HG03025 (cell line): ENCODE results near the gene NAPSA.
"Not testable (repeated sequence)": the region's sequence is repeated elsewhere in the genome, so short reads cannot be mapped to it uniquely, and the experiment has no call there.

Experiments used
- ATAC-seq: cut with Tn5 transposase; IDR thresholded peaks from one replicate; pipeline ENCODE4 v1.9.1; 2021; ENCODE audit warnings: mild to moderate bottlenecking, moderate library complexity; ENCODE audit not compliant: unreplicated experiment, low FRiP score

NAPSA gene

DNA sequence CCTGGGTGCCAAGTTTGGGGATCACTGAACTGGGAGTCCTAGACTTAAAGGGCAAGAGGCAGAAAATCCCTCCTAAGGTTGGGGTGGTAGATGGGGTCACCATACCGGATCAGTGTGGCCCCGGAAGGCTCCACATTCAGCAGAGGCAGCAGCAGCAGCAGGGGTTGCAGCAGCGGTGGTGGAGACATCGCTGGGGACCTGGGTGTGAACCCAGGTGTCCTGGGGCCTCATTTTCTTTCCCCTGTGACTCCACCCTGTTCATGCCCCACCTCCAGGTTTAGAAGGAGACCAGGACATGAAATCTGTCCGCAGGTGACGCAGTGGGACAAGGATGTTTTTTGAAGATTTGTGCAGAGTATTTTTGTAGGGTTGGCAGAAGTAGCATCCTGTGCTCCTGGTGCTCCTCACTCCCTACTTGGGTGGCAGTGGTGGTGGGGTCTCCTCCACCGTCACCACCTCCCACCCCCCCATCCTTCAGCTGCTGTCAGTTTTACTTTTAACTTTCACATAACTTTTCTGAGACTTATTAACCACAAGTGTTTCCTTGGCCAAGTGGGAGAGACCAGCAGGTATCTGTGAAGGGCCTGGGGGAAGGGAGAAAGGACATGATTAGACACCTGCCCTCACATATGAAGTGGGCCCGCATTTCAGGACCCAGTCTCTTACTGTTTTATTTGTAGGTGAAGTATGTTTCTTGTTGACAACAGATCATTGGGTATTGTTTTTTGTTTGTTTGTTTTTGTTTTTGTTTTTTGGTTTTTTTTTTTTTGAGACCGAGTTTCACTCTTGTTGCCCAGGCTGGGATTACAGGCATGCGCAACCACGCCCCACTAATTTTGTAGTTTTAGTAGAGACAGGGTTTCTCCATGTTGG lies at the start of gene NAPSA:
TSS of gene NAPSA (minus strand) at position 206 of the 873 bp plus-strand sequence. CDS start at position 188, 18 bp downstream.
- no peak for ATAC-seq

DNA sequence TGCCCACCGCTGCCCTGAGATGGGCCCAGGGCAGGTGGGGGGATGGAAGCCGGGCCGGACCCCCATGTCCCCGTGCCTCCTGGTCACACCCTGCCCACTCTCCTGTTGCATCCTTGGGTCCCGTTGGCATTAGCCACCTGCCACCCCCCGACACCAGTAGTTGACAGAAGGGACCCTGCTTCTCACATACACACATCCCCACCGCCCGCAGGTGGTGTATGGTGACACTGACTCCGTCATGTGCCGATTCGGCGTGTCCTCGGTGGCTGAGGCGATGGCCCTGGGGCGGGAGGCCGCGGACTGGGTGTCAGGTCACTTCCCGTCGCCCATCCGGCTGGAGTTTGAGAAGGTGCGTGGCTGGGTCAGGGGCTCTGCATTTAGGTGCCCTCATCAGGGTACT lies 48.1 kb upstream of the NAPSA start:
- ATAC-seq: no peak

DNA sequence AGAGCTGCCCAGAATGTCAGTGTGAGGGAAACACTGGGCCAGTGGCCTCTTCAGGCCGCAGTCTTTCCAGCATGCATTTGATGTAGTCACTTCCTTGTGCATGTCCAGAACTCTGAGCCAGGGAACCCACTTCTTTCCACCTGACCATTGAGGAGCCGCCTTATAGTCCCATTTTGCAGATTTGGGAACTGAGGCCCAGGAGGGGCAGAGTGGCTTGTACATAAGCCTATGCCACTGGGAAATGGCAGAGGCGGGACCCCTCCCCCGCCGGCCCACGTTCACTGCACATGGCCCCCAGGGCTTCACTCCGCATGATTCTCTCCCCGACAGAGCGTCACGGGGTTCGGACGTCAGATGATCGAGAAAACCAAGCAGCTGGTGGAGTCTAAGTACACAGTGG lies 47.7 kb upstream of the NAPSA start:
- ATAC-seq: no peak

DNA sequence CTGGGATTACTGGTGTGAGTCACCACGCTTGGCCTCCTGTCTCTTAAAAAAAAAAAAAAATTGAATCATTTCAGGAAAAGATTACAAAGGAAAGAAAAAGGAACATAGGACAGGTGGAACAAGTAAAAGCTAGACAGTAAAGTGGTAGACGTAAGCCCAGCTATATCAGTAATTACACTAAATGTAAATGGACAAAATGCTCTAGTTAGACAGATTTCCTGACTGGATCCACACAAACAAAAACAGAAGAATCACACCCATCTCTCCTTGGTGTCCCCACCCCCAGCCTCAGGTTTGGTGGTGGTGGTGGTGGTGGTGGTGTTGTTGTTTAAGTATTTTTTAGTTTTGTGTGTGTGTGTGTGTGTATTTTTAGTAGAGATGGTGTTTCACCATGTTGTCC lies 47.0 kb upstream of the NAPSA start:
- ATAC-seq: no peak

DNA sequence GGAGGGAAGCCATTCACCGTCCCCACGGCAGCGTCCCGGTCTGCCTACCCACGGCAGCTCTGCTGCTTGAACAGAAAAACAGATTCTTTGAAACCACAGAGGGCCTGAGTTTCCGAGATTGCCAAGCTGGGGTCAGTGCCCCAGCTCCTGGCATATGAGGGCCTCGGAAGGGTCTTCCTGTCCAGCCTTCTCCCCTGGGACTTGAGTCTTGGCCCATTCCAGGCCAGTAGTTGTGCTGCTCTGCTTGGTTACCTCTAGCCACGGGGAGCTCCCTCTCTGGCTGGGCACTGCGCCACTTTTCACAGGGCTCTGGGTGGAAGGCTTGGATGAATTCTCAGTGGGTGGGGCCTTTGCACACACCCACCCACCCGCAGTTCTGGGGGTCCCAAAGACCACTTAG lies 44.7 kb upstream of the NAPSA start:
- ATAC-seq: no peak

DNA sequence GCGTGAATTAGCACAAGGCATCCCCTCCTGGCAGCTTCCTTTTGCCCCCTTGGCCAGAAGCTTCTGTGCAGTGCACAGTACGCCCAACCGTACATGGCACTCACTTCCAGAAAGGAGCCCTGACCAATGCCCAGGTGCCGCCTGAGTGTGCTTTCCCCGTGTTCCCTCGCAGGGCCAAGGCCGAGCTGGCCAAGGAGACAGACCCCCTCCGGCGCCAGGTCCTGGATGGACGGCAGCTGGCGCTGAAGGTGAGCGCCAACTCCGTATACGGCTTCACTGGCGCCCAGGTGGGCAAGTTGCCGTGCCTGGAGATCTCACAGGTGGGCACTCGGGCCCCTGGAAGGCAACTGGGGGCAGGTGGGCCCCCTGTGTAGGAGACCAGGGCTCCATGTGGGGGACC lies 43.9 kb upstream of the NAPSA start:
- no peak for ATAC-seq

DNA sequence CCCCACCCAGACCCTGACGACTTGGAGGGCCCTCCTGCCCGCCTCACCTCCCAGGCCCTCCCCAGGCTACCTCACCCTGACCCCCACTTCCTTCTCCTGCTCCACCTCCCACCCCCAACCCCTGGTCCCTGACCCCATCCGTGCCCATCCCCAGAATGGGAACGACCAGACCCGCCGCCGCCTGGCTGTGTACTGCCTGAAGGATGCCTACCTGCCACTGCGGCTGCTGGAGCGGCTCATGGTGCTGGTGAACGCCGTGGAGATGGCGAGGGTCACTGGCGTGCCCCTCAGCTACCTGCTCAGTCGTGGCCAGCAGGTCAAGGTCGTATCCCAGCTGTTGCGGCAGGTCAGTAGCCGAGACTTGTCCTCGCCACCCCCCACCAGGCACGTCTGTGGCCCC lies 41.4 kb upstream of the NAPSA start:
- ATAC-seq: no peak

DNA sequence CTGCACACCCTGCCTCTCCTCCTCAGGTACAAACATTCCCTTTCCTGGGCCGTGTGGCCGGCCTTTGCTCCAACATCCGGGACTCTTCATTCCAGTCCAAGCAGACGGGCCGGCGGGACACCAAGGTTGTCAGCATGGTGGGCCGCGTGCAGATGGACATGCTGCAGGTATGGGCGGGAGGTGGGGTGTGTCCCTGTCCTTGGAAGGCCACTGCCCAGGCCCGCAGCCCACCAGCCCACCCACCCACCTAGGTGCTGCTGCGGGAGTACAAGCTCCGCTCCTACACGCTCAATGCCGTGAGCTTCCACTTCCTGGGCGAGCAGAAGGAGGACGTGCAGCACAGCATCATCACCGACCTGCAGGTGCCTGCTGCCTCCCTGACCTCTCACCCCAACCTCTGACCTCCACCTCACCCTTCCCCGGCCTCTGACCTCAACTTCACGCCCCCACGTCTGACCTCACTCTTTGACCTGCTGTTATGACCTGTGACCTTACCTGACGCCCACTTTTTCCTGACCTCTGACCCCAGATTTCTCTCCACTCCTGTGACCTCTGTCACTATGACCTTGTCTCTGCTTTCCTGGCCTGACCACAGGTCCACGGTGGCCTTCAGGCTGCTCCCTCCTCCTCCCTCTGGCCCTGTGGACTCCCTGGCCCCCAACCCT lies 40.8 kb upstream of the NAPSA start:
- ATAC-seq: no peak

DNA sequence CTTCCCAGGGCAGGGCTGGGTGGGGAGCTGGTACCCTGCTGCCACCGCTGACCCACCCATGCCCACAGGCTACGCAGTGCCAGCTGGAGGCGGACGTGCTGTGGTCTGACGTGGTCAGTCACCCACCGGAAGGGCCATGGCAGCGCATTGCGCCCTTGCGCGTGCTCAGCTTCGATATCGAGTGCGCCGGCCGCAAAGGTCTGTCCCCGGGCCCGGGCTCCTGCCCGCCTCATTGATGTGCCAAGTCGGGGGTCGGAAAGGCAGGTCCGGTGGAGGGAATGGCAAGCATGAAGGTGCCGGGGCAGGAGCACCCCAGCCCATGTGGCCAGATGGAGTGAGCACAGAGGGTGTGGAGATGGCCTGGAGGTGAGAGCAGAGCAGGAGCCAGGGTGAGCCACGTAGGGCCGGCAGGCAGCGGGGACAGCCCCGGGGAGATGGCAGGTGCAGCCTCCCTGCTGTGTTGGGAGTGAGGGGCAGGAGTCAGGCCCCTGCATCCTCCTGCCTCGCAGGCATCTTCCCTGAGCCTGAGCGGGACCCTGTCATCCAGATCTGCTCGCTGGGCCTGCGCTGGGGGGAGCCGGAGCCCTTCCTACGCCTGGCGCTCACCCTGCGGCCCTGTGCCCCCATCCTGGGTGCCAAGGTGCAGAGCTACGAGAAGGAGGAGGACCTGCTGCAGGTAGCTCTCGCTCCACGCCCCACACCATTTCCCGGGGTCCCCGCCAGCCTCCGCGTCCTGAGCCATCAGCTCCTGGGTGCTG lies 37.3 kb upstream of the NAPSA start:
- ATAC-seq: no peak

DNA sequence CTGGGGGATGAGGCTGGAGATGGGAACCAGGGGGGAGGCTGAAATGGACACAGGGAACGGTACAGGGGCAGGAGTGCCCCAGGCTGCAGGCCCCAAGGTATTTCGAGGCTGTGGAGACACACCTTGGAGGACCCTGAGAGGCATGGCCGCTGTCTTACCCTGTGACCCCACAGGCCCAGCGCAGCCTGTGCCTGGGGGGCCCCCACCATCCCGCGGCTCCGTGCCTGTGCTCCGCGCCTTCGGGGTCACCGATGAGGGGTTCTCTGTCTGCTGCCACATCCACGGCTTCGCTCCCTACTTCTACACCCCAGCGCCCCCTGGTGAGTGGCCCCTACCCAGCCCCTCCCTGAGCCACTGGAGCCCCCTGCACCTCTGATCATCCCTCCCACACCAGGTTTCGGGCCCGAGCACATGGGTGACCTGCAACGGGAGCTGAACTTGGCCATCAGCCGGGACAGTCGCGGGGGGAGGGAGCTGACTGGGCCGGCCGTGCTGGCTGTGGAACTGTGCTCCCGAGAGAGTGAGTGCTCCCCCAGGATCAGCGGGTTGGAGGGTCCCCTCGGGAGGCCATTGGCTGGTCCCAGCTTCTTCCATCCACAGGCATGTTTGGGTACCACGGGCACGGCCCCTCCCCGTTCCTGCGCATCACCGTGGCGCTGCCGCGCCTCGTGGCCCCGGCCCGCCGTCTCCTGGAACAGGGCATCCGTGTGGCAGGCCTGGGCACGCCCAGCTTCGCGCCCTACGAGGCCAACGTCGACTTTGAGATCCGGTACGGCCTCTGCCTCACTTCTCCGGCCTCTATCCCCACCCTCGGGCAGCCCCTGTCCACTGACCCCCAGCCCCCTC lies 36.4 kb upstream of the NAPSA start:
- ATAC-seq: no peak

DNA sequence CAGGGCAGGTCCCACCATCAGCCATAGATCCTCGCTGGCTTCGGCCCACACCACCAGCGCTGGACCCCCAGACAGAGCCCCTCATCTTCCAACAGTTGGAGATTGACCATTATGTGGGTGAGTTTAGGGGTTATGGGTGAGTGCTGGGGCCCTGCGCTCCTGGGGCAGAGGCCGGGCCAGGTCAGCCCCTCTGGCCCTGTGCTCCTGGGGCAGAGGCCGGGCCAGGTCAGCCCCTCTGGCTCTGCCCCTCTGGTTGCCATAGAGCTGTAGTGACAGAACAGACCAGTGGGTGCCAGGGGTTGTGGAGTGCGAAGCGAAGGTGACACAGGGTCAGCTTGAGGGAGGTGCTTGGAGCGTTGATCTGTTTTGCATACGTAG lies 33.9 kb upstream of the NAPSA start:
- ATAC-seq: no peak

DNA sequence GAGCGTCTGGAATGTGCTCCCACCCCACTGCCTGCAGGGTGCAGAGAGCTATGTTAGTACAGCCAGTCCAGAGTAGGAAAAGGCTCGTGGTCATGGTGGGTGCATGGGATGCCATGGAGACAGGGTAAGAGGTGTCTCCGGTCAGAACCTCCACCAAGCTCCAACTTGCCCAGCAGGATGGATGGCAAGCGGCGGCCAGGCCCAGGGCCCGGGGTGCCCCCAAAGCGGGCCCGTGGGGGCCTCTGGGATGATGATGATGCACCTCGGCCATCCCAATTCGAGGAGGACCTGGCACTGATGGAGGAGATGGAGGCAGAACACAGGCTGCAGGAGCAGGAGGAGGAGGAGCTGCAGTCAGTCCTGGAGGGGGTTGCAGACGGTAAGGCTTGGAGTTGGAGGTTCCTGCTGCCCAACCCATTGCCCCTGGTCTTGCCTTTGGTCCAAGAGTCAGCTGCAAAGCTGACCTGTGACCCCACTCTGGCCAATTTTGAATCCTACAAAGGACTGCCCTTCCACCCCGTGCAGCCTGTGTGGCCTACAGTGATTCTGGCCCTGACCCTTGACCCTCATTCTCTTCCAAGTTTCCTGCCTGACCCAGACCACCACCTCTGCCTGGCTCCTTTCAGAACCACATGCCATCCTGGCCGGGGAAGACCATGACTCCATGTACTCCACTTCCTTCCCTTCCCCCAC lies 33.4 kb upstream of the NAPSA start:
- no peak for ATAC-seq

DNA sequence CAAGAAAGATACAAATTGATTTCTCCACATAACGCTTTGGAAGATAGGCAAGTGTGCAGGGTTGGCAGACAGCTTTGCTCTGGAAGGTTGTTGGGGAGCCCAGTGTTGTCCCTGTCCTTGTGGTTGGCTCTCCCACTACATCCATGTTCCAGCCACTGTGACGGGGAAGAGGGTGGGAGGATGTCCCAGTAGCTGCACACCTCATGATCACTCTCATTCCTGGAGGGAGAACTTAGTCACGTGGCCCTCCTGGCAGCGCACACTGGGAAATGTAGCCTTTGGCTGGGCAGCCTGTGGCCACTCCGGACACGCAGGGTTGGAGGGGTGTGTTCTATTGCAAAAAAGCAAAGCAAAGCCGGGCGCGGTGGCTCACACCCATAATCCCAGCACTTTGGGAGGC lies 28.6 kb upstream of the NAPSA start:
- no peak for ATAC-seq

DNA sequence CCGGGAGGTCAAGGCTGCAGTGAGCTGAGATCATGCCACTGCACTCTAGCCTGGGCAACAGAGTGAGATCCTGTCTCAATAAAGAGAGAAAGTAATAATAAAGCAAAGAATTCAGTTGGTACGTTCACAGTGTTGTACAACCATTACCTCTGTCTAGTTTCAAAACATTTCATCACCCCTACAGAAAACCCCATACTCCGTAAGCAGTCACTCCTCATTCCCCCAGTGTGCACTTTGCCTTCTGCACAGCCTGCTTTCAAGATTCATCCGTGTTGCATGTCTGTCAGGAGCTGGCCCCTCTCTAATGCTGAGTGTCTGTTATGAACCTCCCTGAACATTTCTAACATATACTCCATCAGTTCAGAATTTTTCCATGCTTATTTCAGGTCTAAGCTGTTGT lies 28.1 kb upstream of the NAPSA start:
- ATAC-seq: no peak

DNA sequence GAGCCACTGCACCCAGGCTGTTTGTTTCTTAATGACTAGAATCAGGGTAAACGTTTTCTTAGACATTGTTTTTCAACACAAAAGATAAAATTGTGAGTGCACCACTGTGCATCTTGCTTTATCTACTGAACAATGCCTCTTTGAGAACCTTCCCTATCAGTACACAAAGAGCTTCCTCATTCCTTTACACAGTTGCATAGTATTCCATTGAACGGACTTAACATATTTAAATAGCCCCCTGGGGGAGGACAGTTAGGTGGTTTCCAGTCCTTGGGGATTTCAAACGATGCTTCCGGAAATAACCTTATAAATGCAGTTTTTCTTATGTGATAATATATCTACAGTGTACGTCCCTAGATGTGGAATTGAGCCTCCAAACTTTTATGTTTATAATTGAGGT lies 27.3 kb upstream of the NAPSA start:
- no peak for ATAC-seq

DNA sequence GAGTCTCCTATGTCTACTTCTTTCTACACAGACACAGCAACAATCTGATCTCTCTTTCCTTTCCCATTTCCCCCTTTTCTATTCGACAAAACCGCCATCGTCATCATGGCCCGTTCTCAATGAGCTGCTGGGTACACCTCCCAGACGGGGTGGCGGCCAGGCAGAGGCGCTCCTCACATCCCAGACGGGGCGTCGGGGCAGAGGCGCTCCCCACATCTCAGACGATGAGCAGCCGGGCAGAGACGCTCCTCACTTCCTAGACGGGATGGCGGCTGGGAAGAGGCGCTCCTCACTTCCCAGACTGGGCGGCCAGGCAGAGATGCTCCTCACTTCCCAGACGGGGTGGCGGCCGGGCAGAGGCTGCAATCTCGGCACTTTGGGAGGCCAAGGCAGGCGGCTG lies 25.5 kb upstream of the NAPSA start:
- not testable (repeated sequence) for ATAC-seq

DNA sequence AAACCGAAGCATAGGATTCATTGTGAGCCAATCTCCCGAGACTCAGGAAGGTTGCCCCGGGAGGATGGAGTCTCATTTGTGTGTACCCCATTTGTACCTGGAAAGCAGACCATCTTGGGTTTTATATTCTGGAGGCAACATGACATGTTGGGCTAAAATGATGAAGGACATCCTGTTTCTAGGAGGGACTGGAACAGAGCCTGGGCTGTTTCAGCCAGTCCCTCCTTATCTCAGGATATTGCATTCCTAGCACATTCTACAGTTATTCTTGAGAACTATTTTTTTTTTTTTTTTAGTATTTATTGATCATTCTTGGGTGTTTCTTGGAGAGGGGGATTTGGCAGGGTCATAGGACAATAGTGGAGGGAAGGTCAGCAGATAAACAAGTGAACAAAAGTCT lies 24.9 kb upstream of the NAPSA start:
- not testable (repeated sequence) for ATAC-seq

DNA sequence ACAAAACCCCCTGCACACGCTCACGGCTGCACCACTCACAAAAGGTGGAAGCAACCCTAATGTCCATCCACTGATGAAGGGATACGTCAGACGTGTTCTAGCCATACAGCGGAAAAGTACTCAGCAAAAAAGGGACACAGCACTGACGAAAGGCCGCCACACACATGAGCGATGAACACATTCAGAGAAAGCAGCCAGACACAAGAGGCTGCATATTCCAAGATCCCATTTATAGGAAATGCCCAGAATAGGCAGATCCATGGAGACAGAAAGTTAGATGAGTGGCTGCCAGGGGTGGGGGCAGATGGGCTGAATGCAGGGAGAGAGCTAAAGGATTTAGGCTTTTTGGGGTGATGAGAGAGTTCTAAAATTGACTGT lies 22.4 kb upstream of the NAPSA start:
- no peak for ATAC-seq

DNA sequence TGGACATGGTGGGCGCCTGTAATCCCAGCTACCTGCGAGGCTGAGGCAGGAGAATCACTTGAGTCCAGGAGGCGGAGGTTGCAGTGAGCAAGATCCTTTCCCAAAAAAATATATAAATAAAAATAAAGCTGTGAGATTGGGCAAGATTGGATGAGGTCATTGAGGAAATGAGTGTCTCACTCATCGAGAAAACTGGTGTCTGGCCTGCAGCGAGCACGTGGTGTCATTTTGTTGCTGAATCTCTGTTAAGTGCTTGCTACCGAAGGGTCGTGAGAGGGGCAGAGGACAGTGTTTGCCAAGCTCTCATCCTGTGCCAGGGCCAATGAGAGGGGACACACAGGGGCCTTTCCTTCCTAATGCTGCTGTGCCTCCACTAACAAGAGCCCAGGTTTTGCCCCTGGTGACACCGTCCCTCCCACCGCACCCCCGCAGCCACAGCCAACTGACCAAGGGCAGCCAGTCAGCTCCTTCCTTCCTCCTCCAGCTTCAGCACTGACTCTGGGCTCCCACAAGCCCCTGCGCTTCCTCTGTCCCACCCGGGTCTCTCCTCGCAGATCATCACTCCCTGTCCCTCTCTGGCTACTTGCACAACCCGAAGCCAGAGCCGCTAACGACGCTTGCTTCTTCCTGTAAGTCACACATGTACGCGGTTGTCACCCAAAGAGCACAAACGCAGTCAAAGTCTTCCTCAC lies 21.9 kb upstream of the NAPSA start:
- ATAC-seq: no peak
